ENCODE data around the gene PAN2.

DNA sequence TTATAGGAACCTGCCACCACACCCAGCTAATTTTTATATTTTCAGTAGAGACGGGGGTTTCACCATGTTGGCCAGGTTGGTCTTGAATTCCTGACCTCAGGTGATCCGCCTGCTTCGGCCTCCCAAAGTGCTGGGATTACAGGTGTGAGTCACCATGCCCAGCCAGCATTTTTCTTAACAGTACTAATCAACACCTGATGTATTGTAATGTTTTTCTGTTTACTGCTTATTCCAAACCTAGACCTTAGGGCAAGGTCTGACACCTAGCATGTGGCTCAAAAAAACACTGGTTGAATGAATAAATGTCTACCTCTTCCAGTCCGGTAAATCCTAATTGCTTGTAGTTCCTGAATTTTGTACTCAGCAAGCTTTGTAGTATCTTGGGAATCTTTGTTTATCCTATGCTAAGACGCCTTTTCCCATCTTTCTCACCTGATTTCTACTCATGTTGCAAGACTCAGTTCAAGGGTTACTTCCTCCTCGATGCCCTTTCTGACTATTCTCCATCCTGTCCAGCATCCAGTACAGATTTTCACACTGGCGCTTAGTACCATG lies 2.8 kb downstream of the PAN2 start:
- TF ChIP-seq, protein P1, sequence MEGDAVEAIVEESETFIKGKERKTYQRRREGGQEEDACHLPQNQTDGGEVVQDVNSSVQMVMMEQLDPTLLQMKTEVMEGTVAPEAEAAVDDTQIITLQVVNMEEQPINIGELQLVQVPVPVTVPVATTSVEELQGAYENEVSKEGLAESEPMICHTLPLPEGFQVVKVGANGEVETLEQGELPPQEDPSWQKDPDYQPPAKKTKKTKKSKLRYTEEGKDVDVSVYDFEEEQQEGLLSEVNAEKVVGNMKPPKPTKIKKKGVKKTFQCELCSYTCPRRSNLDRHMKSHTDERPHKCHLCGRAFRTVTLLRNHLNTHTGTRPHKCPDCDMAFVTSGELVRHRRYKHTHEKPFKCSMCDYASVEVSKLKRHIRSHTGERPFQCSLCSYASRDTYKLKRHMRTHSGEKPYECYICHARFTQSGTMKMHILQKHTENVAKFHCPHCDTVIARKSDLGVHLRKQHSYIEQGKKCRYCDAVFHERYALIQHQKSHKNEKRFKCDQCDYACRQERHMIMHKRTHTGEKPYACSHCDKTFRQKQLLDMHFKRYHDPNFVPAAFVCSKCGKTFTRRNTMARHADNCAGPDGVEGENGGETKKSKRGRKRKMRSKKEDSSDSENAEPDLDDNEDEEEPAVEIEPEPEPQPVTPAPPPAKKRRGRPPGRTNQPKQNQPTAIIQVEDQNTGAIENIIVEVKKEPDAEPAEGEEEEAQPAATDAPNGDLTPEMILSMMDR (IDR thresholded peaks at IDR 0.05) = no peak
- TF ChIP-seq POLR2A (IDR thresholded peaks at IDR 0.05) = no peak
- no peak for TF ChIP-seq EP300 (IDR thresholded peaks at IDR 0.05)
- TF ChIP-seq POLR2AphosphoS5 (IDR thresholded peaks at IDR 0.05) = no peak
